OCI-LY3 (cell line): ENCODE measurements around the gene RAPGEF5.

ENCODE experiments used
- H2AFZ ChIP-seq: fragments of 200-600, 300-600 bp; shearing (Covaris generic); 2 replicates; pipeline ENCODE4 v1.6.0; 2014; ENCODE audit warnings: antibody characterized with exemption, low read depth, low read length
- H3K27ac ChIP-seq: fragments of 200-600, 300-600 bp; sonication (generic); 2 replicates; pipeline ENCODE4 v1.5.1; 2014; ENCODE audit warnings: mild to moderate bottlenecking, low read length, moderate library complexity, mixed read lengths
- H3K27me3 ChIP-seq: fragments of 200-600, 300-600 bp; sonication (generic); 2 replicates; pipeline ENCODE4 v1.6.1; 2014; ENCODE audit warnings: low read depth, low read length, mixed read lengths
- H3K36me3 ChIP-seq: fragments of 200-600, 300-600 bp; sonication (generic); replicated peaks from 2 replicates; pipeline ENCODE3; 2014; ENCODE audit warnings: low read depth, low read length, mixed read lengths
- H3K4me1 ChIP-seq: fragments of 300-600, 200-600 bp; sonication (generic); 2 replicates; pipeline ENCODE4 v1.6.1; 2014; ENCODE audit warnings: low read length, mixed read lengths
- H3K4me2 ChIP-seq: fragments of 200-600, 300-600 bp; sonication (generic); 2 replicates; pipeline ENCODE4 v1.6.1; 2014; ENCODE audit warnings: low read length, mixed read lengths
- H3K4me3 ChIP-seq: fragments of 300-600, 200-600 bp; sonication (generic); 2 replicates; pipeline ENCODE4 v1.5.1; 2014; ENCODE audit warnings: antibody characterized with exemption, mild to moderate bottlenecking, low read length, moderate library complexity
- H3K79me2 ChIP-seq: fragments of 300-600, 200-600 bp; shearing (Covaris generic); 2 replicates; pipeline ENCODE4 v1.6.1; 2014; ENCODE audit warnings: mild to moderate bottlenecking, low read length, mixed read lengths
- H3K9ac ChIP-seq: fragments of 300-600, 200-600 bp; shearing (Covaris generic); 2 replicates; pipeline ENCODE4 v1.6.0; 2014; ENCODE audit warnings: mild to moderate bottlenecking, low read length, moderate library complexity
- H3K9me3 ChIP-seq: fragments of 200-600, 300-600 bp; shearing (Covaris generic); 2 replicates; pipeline ENCODE4 v1.6.1; 2014; ENCODE audit warnings: low read length, mixed read lengths; ENCODE audit not compliant: insufficient read depth
- H4K20me1 ChIP-seq: fragments of 200-600, 300-600 bp; sonication (generic); 2 replicates; pipeline ENCODE4 v1.6.1; 2016; ENCODE audit warnings: low read length, mixed read lengths; ENCODE audit not compliant: insufficient read depth
- EZH2phosphoT487 ChIP-seq: fragments of 200-600 bp; shearing (Covaris generic); IDR thresholded peaks from 2 replicates; pipeline ENCODE4 v1.6.1; 2018; ENCODE audit warnings: antibody characterized with exemption, mixed run types, low read depth
- TF ChIP-seq, protein P1 (sequence below): fragments of 200-600, 300-600 bp; sonication (generic); IDR thresholded peaks from 2 replicates; pipeline ENCODE4 v1.5.1; 2014; ENCODE audit warnings: antibody characterized with exemption, low read length, low read depth

The RAPGEF5 gene

DNA sequence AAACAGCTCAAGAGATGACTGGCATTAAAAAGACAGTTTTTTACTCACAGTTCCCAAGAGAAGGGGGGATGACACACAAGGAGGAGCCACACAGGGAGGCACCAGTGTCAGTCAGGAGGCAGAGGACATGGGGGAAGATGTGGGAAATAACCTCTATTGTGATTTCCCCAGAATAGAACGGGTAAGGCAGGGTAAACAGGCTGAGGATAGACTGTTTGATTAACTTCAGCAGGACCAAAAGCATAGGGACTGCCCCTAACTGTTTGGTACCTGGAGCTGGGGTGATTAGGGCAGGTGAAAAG lies 60.7 kb downstream of the RAPGEF5 start:
- H3K4me2 ChIP-seq: no peak overlapping the region
- H3K36me3 ChIP-seq: no peaks in the 10 kb centered on the region
- H3K79me2 ChIP-seq: no peaks in the 10 kb centered on the region
- no peaks in the 10 kb centered on the region for H3K4me1 ChIP-seq
- H3K4me3 ChIP-seq: no peak overlapping the region
- H3K27me3 ChIP-seq: no peaks in the 10 kb centered on the region
- no peak overlapping the region for H3K9ac ChIP-seq
- H2AFZ ChIP-seq: no peak overlapping the region
- TF ChIP-seq, protein P1, sequence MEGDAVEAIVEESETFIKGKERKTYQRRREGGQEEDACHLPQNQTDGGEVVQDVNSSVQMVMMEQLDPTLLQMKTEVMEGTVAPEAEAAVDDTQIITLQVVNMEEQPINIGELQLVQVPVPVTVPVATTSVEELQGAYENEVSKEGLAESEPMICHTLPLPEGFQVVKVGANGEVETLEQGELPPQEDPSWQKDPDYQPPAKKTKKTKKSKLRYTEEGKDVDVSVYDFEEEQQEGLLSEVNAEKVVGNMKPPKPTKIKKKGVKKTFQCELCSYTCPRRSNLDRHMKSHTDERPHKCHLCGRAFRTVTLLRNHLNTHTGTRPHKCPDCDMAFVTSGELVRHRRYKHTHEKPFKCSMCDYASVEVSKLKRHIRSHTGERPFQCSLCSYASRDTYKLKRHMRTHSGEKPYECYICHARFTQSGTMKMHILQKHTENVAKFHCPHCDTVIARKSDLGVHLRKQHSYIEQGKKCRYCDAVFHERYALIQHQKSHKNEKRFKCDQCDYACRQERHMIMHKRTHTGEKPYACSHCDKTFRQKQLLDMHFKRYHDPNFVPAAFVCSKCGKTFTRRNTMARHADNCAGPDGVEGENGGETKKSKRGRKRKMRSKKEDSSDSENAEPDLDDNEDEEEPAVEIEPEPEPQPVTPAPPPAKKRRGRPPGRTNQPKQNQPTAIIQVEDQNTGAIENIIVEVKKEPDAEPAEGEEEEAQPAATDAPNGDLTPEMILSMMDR: no peak
- TF ChIP-seq EZH2phosphoT487: no peak
- no peaks in the 10 kb centered on the region for H3K9me3 ChIP-seq
- no peaks in the 10 kb centered on the region for H4K20me1 ChIP-seq
- no peak overlapping the region for H3K27ac ChIP-seq

DNA sequence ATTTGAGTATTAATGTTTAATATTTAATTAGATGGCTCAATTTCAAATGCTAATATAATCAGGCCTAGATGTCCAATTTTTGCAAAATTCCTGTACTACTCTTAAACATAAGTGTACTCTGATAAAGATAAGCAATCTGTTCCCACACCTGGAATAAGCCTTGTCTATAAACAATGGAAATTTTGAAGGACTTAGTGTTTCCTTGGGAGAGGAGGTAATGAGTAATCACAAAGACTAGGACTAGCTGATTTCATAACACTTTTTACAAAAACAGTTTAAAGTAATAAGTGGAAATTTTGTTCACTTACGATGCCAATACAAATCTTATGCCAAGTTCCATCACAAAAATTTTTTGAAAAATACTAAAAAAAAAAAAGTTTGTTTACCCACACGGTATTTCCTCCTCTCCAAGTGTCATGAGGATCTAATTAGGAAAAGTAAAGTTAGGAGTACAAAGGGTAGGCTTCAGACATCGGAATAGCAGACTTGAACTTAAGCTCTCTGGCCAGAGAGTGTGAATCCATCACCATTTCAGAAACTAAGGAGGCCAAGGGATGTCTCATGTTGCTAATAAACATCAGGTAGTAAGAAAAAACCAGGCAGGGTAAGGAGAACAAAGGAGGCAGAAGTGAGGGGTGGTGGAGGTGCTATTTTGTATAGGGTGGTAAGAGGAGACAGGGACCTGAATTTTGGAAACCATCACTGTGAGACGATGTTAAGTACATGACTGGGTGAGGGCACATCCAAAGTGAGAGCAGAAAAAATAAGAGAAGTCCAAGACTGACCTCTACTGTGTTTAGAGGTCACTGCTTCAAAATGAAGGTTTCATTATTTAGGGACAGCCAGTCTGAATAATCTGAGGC lies 61.3 kb downstream of the RAPGEF5 start:
- Histone ChIP-seq H3K4me3 (no peak overlapping the region), H3K9ac (no peak overlapping the region), H3K27me3 (no peaks in the 10 kb centered on the region), H3K9me3 (no peaks in the 10 kb centered on the region), H4K20me1 (no peaks in the 10 kb centered on the region), H3K79me2 (no peaks in the 10 kb centered on the region), H3K4me1 (no peaks in the 10 kb centered on the region), H3K4me2 (no peak overlapping the region), H3K36me3 (no peaks in the 10 kb centered on the region), H2AFZ (no peak overlapping the region), H3K27ac (no peak overlapping the region)
- TF ChIP-seq EZH2phosphoT487: no peak
- TF ChIP-seq, protein P1: no peak

DNA sequence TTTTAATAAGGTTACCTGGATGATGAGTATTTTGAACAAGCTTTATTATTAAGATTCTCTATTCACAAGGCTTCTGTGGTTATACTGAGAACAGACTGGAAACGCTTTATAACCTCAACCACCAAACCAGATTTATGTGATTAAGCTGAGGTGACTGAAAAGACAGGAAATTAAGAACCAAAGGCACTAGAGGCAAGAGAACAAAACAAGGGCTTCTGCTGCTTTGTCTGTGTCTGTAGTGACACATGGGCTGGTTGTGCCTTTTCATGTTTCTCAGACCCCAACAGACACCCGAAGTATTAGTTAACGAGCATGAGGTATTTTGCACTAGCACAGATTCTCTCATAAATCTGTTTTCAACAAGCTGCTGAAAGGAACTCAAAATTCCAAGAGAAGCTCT lies 64.4 kb downstream of the RAPGEF5 start:
- Histone ChIP-seq H3K79me2 (no peaks in the 10 kb centered on the region), H3K4me1 (no peaks in the 10 kb centered on the region), H3K27me3 (no peaks in the 10 kb centered on the region), H3K9me3 (no peaks in the 10 kb centered on the region), H2AFZ (no peak overlapping the region), H3K4me2 (no peak overlapping the region), H3K4me3 (no peak overlapping the region), H3K27ac (no peak overlapping the region), H4K20me1 (no peaks in the 10 kb centered on the region), H3K9ac (no peak overlapping the region), H3K36me3 (no peaks in the 10 kb centered on the region)
- no peak for TF ChIP-seq EZH2phosphoT487
- TF ChIP-seq, protein P1: no peak

DNA sequence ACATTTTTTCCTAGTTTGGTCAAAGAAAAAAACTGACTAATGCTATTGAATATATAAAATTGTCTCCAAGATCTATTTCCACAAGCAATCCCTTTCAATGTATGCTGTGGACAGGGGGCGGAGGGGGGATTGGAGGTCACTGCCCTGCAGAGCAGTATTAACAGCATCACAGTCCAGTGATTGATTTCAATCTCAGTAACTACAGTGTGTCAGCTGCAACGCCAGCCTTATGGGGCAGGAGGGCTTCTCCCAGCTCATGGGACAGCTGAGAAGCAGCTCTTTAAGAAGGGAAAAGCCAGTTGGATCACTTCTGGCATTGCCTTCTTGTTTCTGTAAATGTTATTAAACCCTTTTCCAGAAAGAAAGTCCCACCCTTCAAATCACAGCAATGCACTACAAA lies 65.0 kb downstream of the RAPGEF5 start:
- Histone ChIP-seq H4K20me1 (no peaks in the 10 kb centered on the region), H3K79me2 (no peaks in the 10 kb centered on the region), H3K9me3 (no peaks in the 10 kb centered on the region), H3K4me3 (no peak overlapping the region), H2AFZ (no peak overlapping the region), H3K27ac (no peak overlapping the region), H3K27me3 (no peaks in the 10 kb centered on the region), H3K4me2 (no peak overlapping the region), H3K4me1 (no peaks in the 10 kb centered on the region), H3K36me3 (no peaks in the 10 kb centered on the region), H3K9ac (no peak overlapping the region)
- TF ChIP-seq, protein P1: no peak
- TF ChIP-seq EZH2phosphoT487: no peak
